ENCODE measurements around the gene COA5.

GRCh38 chr2:98648451-98648850, 40.1 kb upstream of the COA5 start:
- TF ChIP-seq POLR2AphosphoS5 (IDR thresholded peaks at IDR 0.05; ENCODE audit: low read depth, low read length) (no peak), TAF1 (IDR thresholded peaks at IDR 0.05; ENCODE audit: borderline replicate concordance, insufficient read depth, low read length) (no peak), REST (IDR thresholded peaks at IDR 0.05; ENCODE audit: insufficient read depth in 1 of 2, low read depth in 2 of 2, low read length in 2 of 2) (no peak), FOXP2 (optimal IDR thresholded peaks at IDR 0.05; ENCODE audit: borderline replicate concordance, extremely low read depth, extremely low read length, insufficient read depth) (no peak), SIN3A (IDR thresholded peaks at IDR 0.05; ENCODE audit: borderline replicate concordance, insufficient read depth, low read length) (no peak)

Measured in PFSK-1 (cell line).